NB4 (cell line): ENCODE results near the gene YKT6.

ENCODE experiments used
- CTCF ChIP-seq: IDR thresholded peaks from one replicate; pipeline ENCODE4 v1.5.1; 2012; ENCODE audit warnings: low read depth, low read length
- POLR2A ChIP-seq: IDR thresholded peaks from 2 replicates; pipeline ENCODE4 v1.6.1; 2011; ENCODE audit warnings: mild to moderate bottlenecking; ENCODE audit not compliant: insufficient read length; ENCODE audit errors: extremely low read depth

GRCh38 chr7:44258865-44259546 lies 58.2 kb downstream of the YKT6 start:
- TF ChIP-seq CTCF (no peak), POLR2A (no peak)
